ENCODE results near the gene PLEKHA5.
A peak's percentile ranks its signal among the peaks of the same experiment; 100 is the strongest.

The PLEKHA5 gene

DNA sequence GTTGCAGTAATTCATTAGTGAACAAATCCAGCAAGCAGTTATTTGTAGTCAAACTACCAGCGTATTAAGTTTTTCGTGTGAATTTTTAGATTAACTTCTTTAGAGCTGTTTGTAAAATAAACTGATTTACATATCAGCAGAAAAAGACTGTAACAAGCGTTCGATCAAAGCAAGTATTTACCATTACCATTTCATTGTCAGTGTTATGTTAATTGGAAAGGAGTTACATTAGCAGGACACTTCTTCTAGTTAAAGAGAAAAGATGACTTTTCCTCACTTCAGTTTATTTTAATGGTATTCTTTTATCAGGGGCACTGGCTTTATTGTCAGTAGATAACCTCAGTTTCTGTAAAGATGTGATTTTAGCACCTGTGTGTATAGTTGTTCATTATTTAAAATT, 158.6 kb downstream of the PLEKHA5 start:
- DNase-seq (ENCODE audit: low read depth), result no peak
- TF ChIP-seq CTCF (IDR thresholded peaks at IDR 0.05; ENCODE audit: low read length, missing control alignments), result no peak
- no peak overlapping the region for H3K4me3 ChIP-seq (replicated peaks; ENCODE audit: low read depth, low read length)

- peak; percentile 65 for TF ChIP-seq CTCF (IDR thresholded peaks at IDR 0.05; ENCODE audit: low read length, missing control alignments)
- DNase-seq (ENCODE audit: low read depth), result peak; percentile 60
- no peak overlapping the region for H3K4me3 ChIP-seq (replicated peaks; ENCODE audit: low read depth, low read length)
Observed at GRCh38 chr12:19288603-19289244, 159.2 kb downstream of the PLEKHA5 start.

DNA sequence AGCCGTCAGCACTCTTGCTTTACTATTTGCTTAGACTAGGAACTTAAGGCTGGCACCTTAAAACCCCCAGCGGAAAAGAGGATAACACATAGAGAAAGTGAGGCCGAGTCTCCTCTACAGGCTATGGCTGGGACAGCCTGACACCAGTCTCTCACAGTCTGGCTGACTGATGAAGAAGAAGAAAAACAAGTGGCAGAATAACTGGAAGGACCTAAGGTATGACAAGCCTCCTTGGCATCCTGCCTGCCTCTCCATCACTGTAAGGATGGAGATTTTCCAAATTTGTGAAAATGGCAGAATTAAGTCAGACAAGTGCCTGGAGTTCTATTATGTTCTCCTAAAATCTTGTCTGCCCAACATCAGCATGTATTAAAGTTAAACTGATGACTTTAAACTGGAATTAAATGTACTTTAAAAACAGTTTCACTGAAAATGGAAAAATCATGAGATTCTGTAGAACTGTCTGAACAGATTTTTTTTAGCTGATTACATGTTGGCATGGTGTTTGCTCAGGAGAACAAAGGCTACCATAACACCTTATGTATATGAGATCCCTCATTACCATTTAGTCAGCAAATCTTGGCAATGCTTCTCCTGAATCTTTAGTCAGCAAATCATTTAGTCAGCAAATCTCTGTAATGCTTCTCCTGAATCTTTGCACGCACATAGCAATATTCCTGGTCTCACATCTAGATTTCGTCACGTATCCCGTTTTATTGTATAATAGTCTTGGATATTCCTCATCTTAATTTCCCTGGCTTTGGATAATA, 169.5 kb downstream of the PLEKHA5 start:
- H3K4me3 ChIP-seq (replicated peaks; ENCODE audit: low read depth, low read length), result no peak overlapping the region
- TF ChIP-seq CTCF (IDR thresholded peaks at IDR 0.05; ENCODE audit: low read length, missing control alignments), result no peak
- DNase-seq (ENCODE audit: low read depth), result peak; percentile 11

GRCh38 chr12:19299765-19300164, 170.2 kb downstream of the PLEKHA5 start:
- no peak for TF ChIP-seq CTCF (IDR thresholded peaks at IDR 0.05; ENCODE audit: low read length, missing control alignments)
- DNase-seq (ENCODE audit: low read depth), result peak; percentile 60
- H3K4me3 ChIP-seq (replicated peaks; ENCODE audit: low read depth, low read length), result no peak overlapping the region

DNA sequence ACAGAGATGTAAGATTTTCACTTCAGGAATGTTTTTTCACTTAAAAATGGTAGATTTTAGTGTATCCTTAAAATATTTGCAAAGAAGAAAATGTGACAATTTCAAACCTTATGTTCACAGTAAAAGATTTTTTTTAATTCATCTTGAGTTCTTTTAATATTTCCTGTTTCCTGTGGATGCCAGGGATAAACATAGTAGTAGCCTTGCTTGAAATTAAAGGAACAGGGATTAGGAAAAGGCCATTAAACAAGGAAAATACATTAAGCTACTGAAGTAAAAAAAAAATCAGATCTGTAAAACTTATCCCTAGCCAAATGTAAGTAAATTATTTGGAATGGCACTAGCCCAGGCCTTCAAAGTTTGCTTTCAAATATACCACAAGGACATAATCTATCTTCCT, 171.7 kb downstream of the PLEKHA5 start:
- DNase-seq (ENCODE audit: low read depth), result no peak
- TF ChIP-seq CTCF (IDR thresholded peaks at IDR 0.05; ENCODE audit: low read length, missing control alignments), result no peak
- H3K4me3 ChIP-seq (replicated peaks; ENCODE audit: low read depth, low read length), result no peak overlapping the region

DNA sequence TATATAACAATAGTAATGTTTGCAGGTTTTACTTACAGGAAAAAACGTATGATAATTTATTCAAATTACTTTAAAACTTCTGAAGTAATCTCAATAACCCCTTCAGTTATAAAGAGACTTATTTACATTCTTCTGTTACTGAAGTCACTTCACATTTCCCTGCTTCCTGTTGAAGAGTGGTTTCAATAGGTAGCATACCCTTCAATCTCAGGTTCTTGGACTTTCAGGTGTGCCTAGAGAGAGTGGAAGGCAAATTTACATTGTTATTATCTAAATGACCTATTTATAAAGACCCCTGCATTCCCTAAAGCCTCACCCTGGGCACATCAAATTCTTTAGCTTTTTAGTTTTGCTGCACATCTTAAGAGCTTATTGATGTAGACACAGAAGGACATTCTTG, 172.2 kb downstream of the PLEKHA5 start:
- DNase-seq (ENCODE audit: low read depth), result no peak
- no peak overlapping the region for H3K4me3 ChIP-seq (replicated peaks; ENCODE audit: low read depth, low read length)
- no peak for TF ChIP-seq CTCF (IDR thresholded peaks at IDR 0.05; ENCODE audit: low read length, missing control alignments)
